OCI-LY7 (cell line): ENCODE results near the gene FOXN1. TPM values are rescaled to one million over a fixed set of nuclear protein-coding genes. Genes with fewer than 3 reads are reported as not detected.

Experiments used
- BruUV-seq: library from RNA; stranded (reverse); fragments of 400-500 nt; replicated peaks from 2 replicates; lab custom pipeline; 2021; lab: Mats Ljungman, UMichigan
- CTCF ChIA-PET: fragments of 300-600 bp; sonication (Branson Sonifier 250); formaldehyde crosslinking; loops from one replicate; lab custom pipeline; 2022; ENCODE audit warnings: antibody characterized with exemption; ENCODE audit not compliant: unreplicated experiment; lab: Charles Lee
- POLR2A ChIA-PET: fragments of 300-600 bp; sonication (Branson Sonifier 250); formaldehyde crosslinking; loops from one replicate; lab custom pipeline; 2022; ENCODE audit warnings: antibody characterized with exemption; lab: Charles Lee
- DNase-seq: peaks from one replicate; pipeline ENCODE4 v3.0.0-alpha.2; 2015; ENCODE audit warnings: low spot score
- H2AFZ ChIP-seq: fragments of 200-600 bp; sonication (generic), shearing (Covaris generic); 2 replicates; pipeline ENCODE4 v1.6.1; 2014; ENCODE audit warnings: mild to moderate bottlenecking, antibody characterized with exemption, low read length, moderate library complexity
- H3K27ac ChIP-seq: fragments of 200-600 bp; sonication (generic); 2 replicates; pipeline ENCODE4 v1.5.1; 2014; ENCODE audit warnings: mixed run types, low read depth, mild to moderate bottlenecking, moderate library complexity, low read length, inconsistent platforms; ENCODE audit not compliant: poor library complexity, severe bottlenecking
- H3K36me3 ChIP-seq: fragments of 200-600 bp; sonication (generic); 2 replicates; pipeline ENCODE4 v1.6.1; 2014; ENCODE audit warnings: mild to moderate bottlenecking, antibody characterized with exemption, low read length, moderate library complexity, mixed read lengths; ENCODE audit not compliant: insufficient read depth
- H3K4me1 ChIP-seq: fragments of 200-600 bp; sonication (generic); 2 replicates; pipeline ENCODE4 v1.5.1; 2014; ENCODE audit warnings: mild to moderate bottlenecking, low read length; ENCODE audit not compliant: insufficient read depth, poor library complexity, severe bottlenecking
- H3K4me2 ChIP-seq: fragments of 200-600 bp; sonication (generic); 2 replicates; pipeline ENCODE4 v1.6.1; 2014; ENCODE audit warnings: mild to moderate bottlenecking, low read length
- H3K4me3 ChIP-seq: fragments of 200-600 bp; sonication (generic); 2 replicates; pipeline ENCODE4 v1.5.1; 2014; ENCODE audit warnings: mild to moderate bottlenecking, low read depth, low read length; ENCODE audit not compliant: poor library complexity, severe bottlenecking
- H3K79me2 ChIP-seq: fragments of 200-600 bp; sonication (generic); 2 replicates; pipeline ENCODE4 v1.6.1; 2016; ENCODE audit warnings: low read depth, mild to moderate bottlenecking, low read length, moderate library complexity, mixed read lengths; ENCODE audit not compliant: insufficient read depth
- H3K9me2 ChIP-seq: fragments of 200-600 bp; sonication (generic); 2 replicates; pipeline ENCODE4 v1.6.1; 2016; ENCODE audit warnings: mild to moderate bottlenecking, low read length, mixed read lengths; ENCODE audit not compliant: insufficient read depth
- H3K9me3 ChIP-seq: fragments of 200-600 bp; sonication (generic); 2 replicates; pipeline ENCODE4 v1.6.1; 2014; ENCODE audit warnings: mild to moderate bottlenecking, mixed run types, low read length, mixed read lengths
- H4K20me1 ChIP-seq: fragments of 200-600 bp; sonication (generic); 2 replicates; pipeline ENCODE4 v1.6.1; 2014; ENCODE audit warnings: mild to moderate bottlenecking, antibody characterized with exemption, low read length, moderate library complexity, mixed read lengths; ENCODE audit not compliant: insufficient read depth
- CTCF ChIP-seq: fragments of 200-600 bp; sonication (generic); conservative IDR thresholded peaks from 2 replicates; pipeline ENCODE4 v1.5.1; 2014; ENCODE audit warnings: mild to moderate bottlenecking, antibody characterized with exemption, low read length, moderate library complexity, mixed read lengths
- EZH2phosphoT487 ChIP-seq: fragments of 200-600 bp; sonication (generic); IDR thresholded peaks from 2 replicates; pipeline ENCODE4 v1.6.1; 2018; ENCODE audit warnings: low read depth, borderline replicate concordance, mild to moderate bottlenecking, mixed run types, antibody characterized with exemption, low read length, moderate library complexity, mixed read lengths
- intact Hi-C: fragments of 100-400 bp; cut with micrococcal nuclease; formaldehyde crosslinking; loops from one replicate; pipeline ENCODE4 v1.10.0; 2022; ENCODE audit not compliant: unreplicated experiment
- total RNA-seq, 2 experiments: library from RNA; depleted of rRNA in 1 of 2; stranded (reverse); fragments of >200 nt in 1 of 2; shearing (Covaris generic) in 1 of 2; gene quantifications; 2 replicates each; pipeline ENCODE4 v1.2.3, GENCODE V29; 2014 to 2022

FOXN1 gene
- total RNA-seq, 2 experiments from 2014 or later, result not detected

- intact Hi-C loops, result no loop called here
- no TSS peak for BruUV-seq
- peak; percentile 99 for DNase-seq
- Histone ChIP-seq H3K9me3 (no peaks in the 10 kb centered on the region), H3K4me3 (peak within 1 kb of the TSS; percentile 34), H2AFZ (no peak within 1 kb of the TSS), H3K4me1 (peaks cover 17% of the 10 kb centered on the region), H3K79me2 (no peaks in the 10 kb centered on the region), H3K9me2 (no peaks in the 10 kb centered on the region), H3K4me2 (peak within 1 kb of the TSS; percentile 50), H4K20me1 (no peaks in the 10 kb centered on the region), H3K27ac (peak within 1 kb of the TSS; percentile 58), H3K36me3 (peaks cover 67% of the 10 kb centered on the region)
- ChIA-PET POLR2A (interaction anchor here (0.5 to 1.6 kb wide), 6 partner anchors 8 to 84 kb away, joined by 3 to 13 read pairs (median 4); no protein-coding TSS in a partner anchor), CTCF (interaction anchor here (0.9 to 1.3 kb wide), 2 partner anchors 21 to 70 kb away, joined by 3 to 5 read pairs; no protein-coding TSS in a partner anchor)
- no peak for TF ChIP-seq EZH2phosphoT487
- no peak for TF ChIP-seq CTCF
These were observed 70.8 kb downstream of the FOXN1 start, which contains the start of gene ALDOC for GRCh38 chr17:28576758-28577465. Gene ALDOC (minus strand): TSS chr17:28576895. CDS start chr17:28575532, 1,363 bp downstream.

GRCh38 chr17:28577466-28577824 lies 71.3 kb downstream of the FOXN1 start:
- H3K4me3 ChIP-seq, result no peak overlapping the region
- POLR2A ChIA-PET, result interaction anchor here (0.9 to 1.6 kb wide), 4 partner anchors 9 to 67 kb away, joined by 3 to 13 read pairs (median 6); no protein-coding TSS in a partner anchor
- no peak for DNase-seq
- H3K4me1 ChIP-seq, result peaks cover 11% of the 10 kb centered on the region
- H4K20me1 ChIP-seq, result no peaks in the 10 kb centered on the region
- TF ChIP-seq EZH2phosphoT487 (no peak), CTCF (no peak)
- no peak overlapping the region for H2AFZ ChIP-seq
- no TSS peak for BruUV-seq
- intact Hi-C loops, result no loop called here
- peaks cover 73% of the 10 kb centered on the region for H3K36me3 ChIP-seq
- CTCF ChIA-PET, result interaction anchor here (0.9 to 1.3 kb wide), 2 partner anchors 21 to 70 kb away, joined by 3 to 5 read pairs; no protein-coding TSS in a partner anchor
- no peaks in the 10 kb centered on the region for H3K9me2 ChIP-seq
- peak overlapping the region; percentile 58 for H3K27ac ChIP-seq
- H3K4me2 ChIP-seq, result peak overlapping the region; percentile 50; the same call in 1 of the 2 replicates
- no peaks in the 10 kb centered on the region for H3K9me3 ChIP-seq
- no peaks in the 10 kb centered on the region for H3K79me2 ChIP-seq
